HAP-1 (cell line): ENCODE results near the gene FBXO36.
"Not testable (repeated sequence)": the region's sequence is repeated elsewhere in the genome, so short reads cannot be mapped to it uniquely, and the experiment has no call there.

Experiments used
- DNase-seq, 2 experiments: peaks; one replicate each; pipeline ENCODE4 v3.0.0-alpha.2; 2016 to 2020; ENCODE audit warnings: low spot score in 2 of 2
- H3K27me3 ChIP-seq: fragments of 250-450 bp; sonication (Bioruptor Pico); 2 replicates; pipeline ENCODE4 v1.5.1; 2020; ENCODE audit warnings: low read depth, mild to moderate bottlenecking, moderate library complexity
- H3K36me3 ChIP-seq: fragments of 250-450 bp; sonication (Bioruptor Pico); replicated peaks from 2 replicates; pipeline ENCODE4 v1.5.1; 2020; ENCODE audit warnings: mild to moderate bottlenecking
- H3K4me1 ChIP-seq: fragments of 250-450 bp; sonication (Bioruptor Pico); 2 replicates; pipeline ENCODE4 v1.5.1; 2020; ENCODE audit warnings: mild to moderate bottlenecking
- H3K4me3 ChIP-seq: fragments of 250-450 bp; sonication (Bioruptor Pico); 2 replicates; pipeline ENCODE4 v1.5.1; 2020; ENCODE audit warnings: mild to moderate bottlenecking, moderate library complexity
- H3K9me3 ChIP-seq: fragments of 250-450 bp; sonication (Bioruptor Pico); 2 replicates; pipeline ENCODE4 v1.5.1; 2020; ENCODE audit warnings: mild to moderate bottlenecking, moderate library complexity
- in situ Hi-C: fragments of 300-500 bp; cut with MboI; formaldehyde crosslinking; loops from 3 replicates; pipeline ENCODE4 v1.14.3; 2020; ENCODE audit warnings: low sequenced_read_pairs, inconsistent platforms, mixed read lengths

FBXO36 gene

GRCh38 chr2:229899604-229900003 lies 22.7 kb upstream of the FBXO36 start:
- Histone ChIP-seq H3K27me3 (no peaks in the 10 kb centered on the region), H3K9me3 (no peaks in the 10 kb centered on the region), H3K4me1 (peaks cover 19% of the 10 kb centered on the region), H3K4me3 (no peak overlapping the region), H3K36me3 (no peaks in the 10 kb centered on the region; the same call in 1 of the 2 replicates)
- no peak for DNase-seq
- in situ Hi-C loops = no loop called here

DNA sequence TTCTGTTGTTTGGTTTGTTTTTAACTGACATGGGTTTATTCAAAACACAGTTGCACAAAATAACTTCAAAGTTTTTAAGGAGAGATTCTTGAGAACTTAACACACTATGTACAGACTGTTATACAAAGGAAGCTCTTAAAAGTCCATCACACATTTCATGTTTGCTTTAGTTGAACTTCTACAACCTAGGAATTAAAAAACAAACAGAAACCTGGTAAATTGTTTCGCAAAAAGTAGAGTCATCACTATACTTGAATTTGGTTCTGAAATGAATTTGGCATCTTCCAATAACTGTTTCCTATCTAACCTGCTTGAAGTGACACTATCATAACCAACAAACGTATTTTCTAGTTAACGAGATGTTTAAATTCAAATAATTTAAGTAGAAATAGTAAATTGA lies 22.3 kb upstream of the FBXO36 start:
- Histone ChIP-seq H3K36me3 (no peaks in the 10 kb centered on the region; the same call in 1 of the 2 replicates), H3K27me3 (no peaks in the 10 kb centered on the region), H3K9me3 (no peaks in the 10 kb centered on the region), H3K4me3 (no peak overlapping the region), H3K4me1 (peaks cover 19% of the 10 kb centered on the region)
- DNase-seq = no peak
- in situ Hi-C loops = no loop called here

DNA sequence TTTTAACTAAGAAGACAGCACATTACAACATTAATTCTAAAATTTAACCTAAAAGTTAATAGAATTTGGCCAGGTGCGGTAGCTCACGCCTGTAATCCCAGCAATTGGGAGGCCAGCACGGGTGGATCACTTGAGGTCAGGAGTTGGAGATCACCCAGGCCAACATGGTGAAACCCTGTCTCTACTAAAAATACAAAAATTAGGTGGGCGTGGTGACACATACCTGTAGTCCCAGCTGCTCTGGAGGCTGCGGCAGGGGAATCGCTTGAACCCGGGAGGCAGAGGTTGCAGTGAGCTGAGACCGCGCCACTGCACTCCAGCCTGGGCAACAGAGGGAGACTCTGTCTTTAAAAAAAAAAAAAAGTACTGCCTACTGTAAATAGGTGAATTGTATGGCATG lies 21.8 kb upstream of the FBXO36 start:
- H3K4me3 ChIP-seq, in situ Hi-C loops, H3K9me3 ChIP-seq, H3K36me3 ChIP-seq, H3K27me3 ChIP-seq, DNase-seq: not testable (repeated sequence)
- peaks cover 23% of the 10 kb centered on the region for H3K4me1 ChIP-seq

- in situ Hi-C loops = no loop called here
- Histone ChIP-seq H3K4me3 (no peak overlapping the region), H3K4me1 (peaks cover 26% of the 10 kb centered on the region), H3K27me3 (no peaks in the 10 kb centered on the region), H3K9me3 (no peaks in the 10 kb centered on the region), H3K36me3 (peaks cover 1% of the 10 kb centered on the region; the same call in 1 of the 2 replicates)
- DNase-seq = no peak
These were observed 20.5 kb upstream of the FBXO36 start for GRCh38 chr2:229901819-229902218.

- in situ Hi-C loops = no loop called here
- no peak overlapping the region for H3K4me3 ChIP-seq
- peaks cover 24% of the 10 kb centered on the region for H3K4me1 ChIP-seq
- H3K9me3 ChIP-seq = no peaks in the 10 kb centered on the region
- H3K27me3 ChIP-seq = no peaks in the 10 kb centered on the region
- peaks cover 11% of the 10 kb centered on the region for H3K36me3 ChIP-seq
- DNase-seq = no peak
These were observed 19.3 kb upstream of the FBXO36 start for GRCh38 chr2:229903037-229903436.

DNA sequence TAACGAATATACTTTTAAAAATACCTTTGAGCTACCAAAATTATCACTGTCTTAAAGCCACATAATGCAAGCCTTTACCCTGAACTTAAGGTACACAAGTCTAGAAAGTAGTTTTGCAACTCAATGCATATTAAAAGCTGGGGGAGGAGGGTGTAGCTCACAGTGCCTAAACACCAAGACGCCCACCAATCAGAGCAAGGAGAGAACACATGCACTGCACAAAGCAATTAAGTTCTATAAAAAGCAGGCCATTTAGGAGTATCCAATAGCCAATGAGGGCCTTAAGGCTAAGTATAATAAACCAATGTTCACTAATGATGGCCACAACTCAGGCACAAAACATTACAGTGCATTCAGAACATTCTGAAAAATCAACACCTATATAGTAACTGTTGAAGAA lies 16.7 kb upstream of the FBXO36 start:
- DNase-seq = peak; percentile 63 to 64
- in situ Hi-C loops = no loop called here
- no peaks in the 10 kb centered on the region for H3K27me3 ChIP-seq
- no peak overlapping the region for H3K4me3 ChIP-seq
- peaks cover 12% of the 10 kb centered on the region for H3K36me3 ChIP-seq
- H3K4me1 ChIP-seq = peaks cover 17% of the 10 kb centered on the region
- H3K9me3 ChIP-seq = no peaks in the 10 kb centered on the region

DNA sequence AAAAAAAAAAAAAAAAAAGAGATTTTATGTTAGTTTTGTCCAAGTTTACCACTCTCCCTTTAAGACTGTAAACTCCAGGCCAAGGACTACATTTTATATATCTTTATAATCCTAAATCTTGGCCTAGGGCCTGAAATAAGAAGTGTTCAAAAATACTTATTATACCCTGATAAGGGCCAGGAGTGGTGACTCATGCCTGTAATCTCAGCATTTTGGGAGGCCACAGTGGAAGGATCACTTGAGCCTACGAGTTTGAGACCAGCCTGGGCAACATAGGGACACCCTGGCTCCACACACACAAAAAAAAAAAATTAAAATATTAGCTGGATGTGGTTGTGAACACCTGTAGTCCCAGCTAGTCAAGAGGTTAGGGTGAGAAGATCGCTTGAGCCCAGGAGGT lies 13.2 kb upstream of the FBXO36 start:
- in situ Hi-C loops = no loop called here
- H3K4me1 ChIP-seq = peaks cover 35% of the 10 kb centered on the region
- H3K4me3 ChIP-seq = no peak overlapping the region
- H3K27me3 ChIP-seq = no peaks in the 10 kb centered on the region
- DNase-seq = no peak
- no peaks in the 10 kb centered on the region for H3K9me3 ChIP-seq
- H3K36me3 ChIP-seq = peaks cover 12% of the 10 kb centered on the region

GRCh38 chr2:229910147-229910831 lies 12.0 kb upstream of the FBXO36 start:
- in situ Hi-C loops = no loop called here
- Histone ChIP-seq H3K27me3 (no peaks in the 10 kb centered on the region), H3K4me3 (no peak overlapping the region), H3K4me1 (peaks cover 34% of the 10 kb centered on the region), H3K36me3 (peaks cover 12% of the 10 kb centered on the region), H3K9me3 (no peaks in the 10 kb centered on the region)
- DNase-seq = no peak

DNA sequence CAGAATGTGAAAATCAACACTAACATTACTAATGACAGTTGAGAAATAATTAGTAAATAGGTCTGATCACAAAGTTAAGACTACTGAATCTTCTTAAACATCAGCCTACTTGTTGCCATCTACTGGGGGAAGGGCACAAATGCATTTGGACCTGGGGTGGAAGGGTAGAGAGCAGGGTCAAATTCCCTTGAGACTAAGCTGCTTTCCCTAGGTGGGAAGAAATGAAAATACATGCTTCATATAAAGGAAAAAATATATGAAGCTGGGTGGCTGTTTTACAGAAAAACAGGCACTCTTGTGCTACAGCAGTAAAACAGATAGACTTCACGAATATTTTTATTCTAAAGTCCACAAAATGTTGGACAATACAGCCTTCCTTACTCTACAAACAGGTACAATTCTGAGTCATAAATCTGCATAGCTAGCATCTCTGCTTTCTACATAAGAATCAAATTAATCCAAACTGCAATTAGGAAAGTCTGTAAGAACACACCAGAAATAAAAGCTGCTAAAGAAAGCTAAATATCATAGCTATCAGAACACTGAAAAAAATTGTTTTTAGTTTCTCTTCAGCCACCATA lies 11.4 kb upstream of the FBXO36 start:
- H3K9me3 ChIP-seq = no peaks in the 10 kb centered on the region
- in situ Hi-C loops = no loop called here
- H3K27me3 ChIP-seq = no peaks in the 10 kb centered on the region
- DNase-seq = peak; percentile 57 to 61
- peaks cover 34% of the 10 kb centered on the region for H3K4me1 ChIP-seq
- peaks cover 12% of the 10 kb centered on the region for H3K36me3 ChIP-seq
- H3K4me3 ChIP-seq = no peak overlapping the region

DNA sequence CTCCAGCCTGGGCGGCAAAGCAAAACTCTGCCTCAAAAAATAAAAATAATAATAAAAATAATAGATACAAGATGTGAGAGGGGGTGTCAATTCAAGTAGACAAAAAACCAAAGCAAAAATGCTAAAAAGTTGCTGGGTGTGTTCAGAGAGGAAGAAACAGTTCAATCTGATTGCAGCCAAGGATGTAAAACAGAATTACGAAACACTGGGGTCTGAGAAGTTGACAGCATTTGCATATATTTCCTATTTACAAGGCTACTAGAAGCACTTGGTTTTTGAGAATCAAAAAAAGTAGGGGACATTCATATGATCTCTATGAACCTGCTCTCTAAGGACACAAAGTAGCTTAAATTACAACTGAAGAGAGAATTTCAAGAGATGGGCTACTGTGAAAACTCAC lies 8.1 kb upstream of the FBXO36 start:
- in situ Hi-C loops = no loop called here
- H3K4me3 ChIP-seq = no peak overlapping the region
- no peak for DNase-seq
- H3K36me3 ChIP-seq = peaks cover 9% of the 10 kb centered on the region
- no peaks in the 10 kb centered on the region for H3K9me3 ChIP-seq
- no peaks in the 10 kb centered on the region for H3K27me3 ChIP-seq
- peaks cover 29% of the 10 kb centered on the region for H3K4me1 ChIP-seq

GRCh38 chr2:229917793-229918192 lies 4.5 kb upstream of the FBXO36 start:
- Histone ChIP-seq H3K9me3 (no peaks in the 10 kb centered on the region), H3K36me3 (peaks cover 9% of the 10 kb centered on the region), H3K4me1 (peaks cover 6% of the 10 kb centered on the region), H3K4me3 (no peak overlapping the region), H3K27me3 (no peaks in the 10 kb centered on the region)
- DNase-seq = no peak
- in situ Hi-C loops = no loop called here

- Histone ChIP-seq H3K36me3 (peaks cover 9% of the 10 kb centered on the region), H3K9me3 (no peaks in the 10 kb centered on the region), H3K4me3 (peak overlapping the region; percentile 80), H3K4me1 (peaks cover 7% of the 10 kb centered on the region), H3K27me3 (no peaks in the 10 kb centered on the region)
- peak; percentile 9 to 47 for DNase-seq
- in situ Hi-C loops = no loop called here
These were observed 2.2 kb upstream of the FBXO36 start for GRCh38 chr2:229920011-229920641.

DNA sequence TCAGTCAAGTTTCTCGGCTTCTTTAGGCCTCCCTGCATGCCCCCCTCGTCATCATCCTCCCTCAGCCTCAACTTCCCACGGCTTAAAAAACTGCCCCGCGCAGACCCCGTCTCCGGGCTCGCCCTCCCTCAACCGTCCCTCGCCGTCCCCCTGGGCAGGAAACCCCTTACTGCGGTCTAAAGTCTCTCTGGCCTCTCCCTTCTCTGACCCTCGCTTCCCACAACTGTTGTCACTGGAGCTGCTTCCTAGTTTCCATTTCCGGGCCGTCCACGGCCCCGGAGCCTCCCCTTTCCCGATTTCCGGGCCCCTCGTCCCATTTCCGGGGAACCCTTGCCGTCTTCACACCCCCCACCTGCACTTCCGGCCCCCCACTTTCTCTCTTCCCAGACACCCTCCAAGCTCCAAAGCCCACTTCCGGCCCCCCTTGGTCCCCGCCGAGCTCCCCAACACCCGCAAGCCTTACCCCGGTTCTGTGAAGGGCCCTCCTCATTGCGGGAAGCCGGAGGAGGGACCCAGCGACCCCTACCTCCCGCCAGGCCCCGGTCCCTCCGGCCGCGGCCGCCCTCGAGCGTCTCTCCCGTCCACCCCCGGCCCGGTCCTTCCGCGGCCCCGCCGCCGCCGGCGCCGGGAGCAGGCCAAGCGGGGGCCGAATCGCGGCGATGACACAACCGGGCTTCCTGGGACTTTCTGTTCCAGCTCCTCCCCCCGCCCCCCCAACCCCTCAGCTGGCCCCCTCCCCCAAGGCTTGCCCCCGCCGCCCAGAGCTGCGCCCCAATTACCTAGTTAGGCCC lies 1.0 kb upstream of the FBXO36 start:
- H3K4me3 ChIP-seq = peak overlapping the region; percentile 80
- peak; percentile 61 to 74 for DNase-seq
- in situ Hi-C loops = no loop called here

More for the DNA sequence above, 1.0 kb upstream of the FBXO36 start:
- H3K27me3 ChIP-seq = no peaks in the 10 kb centered on the region
- H3K36me3 ChIP-seq = peaks cover 9% of the 10 kb centered on the region
- H3K9me3 ChIP-seq = no peaks in the 10 kb centered on the region
- 0 out of 2 replicates have a peak, but pooled peaks cover 3% of the 10 kb centered on the region for H3K4me1 ChIP-seq
